ENCODE data around the gene KCNQ1. TPM values are rescaled to one million over a fixed set of nuclear protein-coding genes. Genes with fewer than 3 reads are reported as not detected.

Gene KCNQ1
- total RNA-seq, 4 donors from 2014 or later, result 5.6 to 46.8 (median 24.6) TPM

GRCh38 chr11:2581931-2582350 is 137.1 kb downstream of the KCNQ1 start:
- DNase-seq, result peak; percentile 5
- H3K9me3 ChIP-seq, result no peaks in the 10 kb centered on the region
- 92% methylated on average over 23 of the region's 23 CpGs; no CpG with 5 or more reads in 1 of the 2 donors for whole genome bisulfite sequencing, 2 donors (ENCODE audit: low coverage in 1 of 2)
- peaks cover 0 to 8% (median 5%) of the 10 kb centered on the region in 4 donors for H3K4me1 ChIP-seq
- H3K4me3 ChIP-seq, result no peak overlapping the region
- no peak overlapping the region for H3K27ac ChIP-seq
- in situ Hi-C loops (cut with MboI; ENCODE audit: low pct_ligation_motif_present in 1 of 4, low pct_unique_long_range_greater_than_20kb in 1 of 4, low sequenced_read_pairs in 3 of 4), result no loop called here
- H3K36me3 ChIP-seq, result no peaks in the 10 kb centered on the region
- intact Hi-C loops (cut with DNase I; ENCODE audit: low total_unique reads), result no loop called here
- H3K27me3 ChIP-seq, result no peaks in the 10 kb centered on the region
- TF ChIP-seq CTCF (IDR thresholded peaks at IDR 0.05), result no peak
- no peak for TF ChIP-seq POLR2A (IDR thresholded peaks at IDR 0.05)
- TF ChIP-seq POLR2AphosphoS5 (IDR thresholded peaks at IDR 0.05), result no peak
- no peak for TF ChIP-seq EP300 (IDR thresholded peaks at IDR 0.05; ENCODE audit: low read depth)

- H3K4me3 ChIP-seq, result no peak overlapping the region
- in situ Hi-C loops (cut with MboI; ENCODE audit: low pct_ligation_motif_present in 1 of 4, low pct_unique_long_range_greater_than_20kb in 1 of 4, low sequenced_read_pairs in 3 of 4), result no loop called here
- H3K4me1 ChIP-seq, result peaks cover 0 to 6% (median 3%) of the 10 kb centered on the region in 4 donors
- DNase-seq, result no peak
- TF ChIP-seq POLR2AphosphoS5 (IDR thresholded peaks at IDR 0.05) (no peak), EP300 (IDR thresholded peaks at IDR 0.05; ENCODE audit: low read depth) (no peak)
- H3K27ac ChIP-seq, result no peak overlapping the region
- no peaks in the 10 kb centered on the region for H3K27me3 ChIP-seq
- intact Hi-C loops (cut with DNase I; ENCODE audit: low total_unique reads), result no loop called here
- WGBS, 2 donors (ENCODE audit: low coverage in 1 of 2), result 88% methylated on average over 12 of the region's 12 CpGs; no CpG with 5 or more reads in 1 of the 2 donors
- no peaks in the 10 kb centered on the region for H3K9me3 ChIP-seq
- no peaks in the 10 kb centered on the region for H3K36me3 ChIP-seq
Measured at GRCh38 chr11:2582351-2582945, 137.6 kb downstream of the KCNQ1 start.

GRCh38 chr11:2582946-2583604 is 138.3 kb downstream of the KCNQ1 start:
- TF ChIP-seq CTCF (IDR thresholded peaks at IDR 0.05) (no peak), POLR2AphosphoS5 (IDR thresholded peaks at IDR 0.05) (no peak), EP300 (IDR thresholded peaks at IDR 0.05; ENCODE audit: low read depth) (no peak), POLR2A (IDR thresholded peaks at IDR 0.05) (no peak)
- Histone ChIP-seq H3K4me1 (no peaks in the 10 kb centered on the region), H3K27ac (no peak overlapping the region), H3K9me3 (no peaks in the 10 kb centered on the region), H3K36me3 (no peaks in the 10 kb centered on the region), H3K4me3 (no peak overlapping the region), H3K27me3 (no peaks in the 10 kb centered on the region)
- DNase-seq, result peak; percentile 6
- in situ Hi-C loops (cut with MboI; ENCODE audit: low pct_ligation_motif_present in 1 of 4, low pct_unique_long_range_greater_than_20kb in 1 of 4, low sequenced_read_pairs in 3 of 4) (no loop called here), intact Hi-C loops (cut with DNase I; ENCODE audit: low total_unique reads) (no loop called here)
- 54 to 90% methylated on average over 9 to 28 of the region's 33 CpGs for WGBS, 2 donors (ENCODE audit: low coverage in 1 of 2)

GRCh38 chr11:2583605-2583958 is 138.8 kb downstream of the KCNQ1 start:
- no peak overlapping the region for H3K27ac ChIP-seq
- H3K4me1 ChIP-seq, result no peaks in the 10 kb centered on the region
- in situ Hi-C loops (cut with MboI; ENCODE audit: low pct_ligation_motif_present in 1 of 4, low pct_unique_long_range_greater_than_20kb in 1 of 4, low sequenced_read_pairs in 3 of 4), result no loop called here
- intact Hi-C loops (cut with DNase I; ENCODE audit: low total_unique reads), result no loop called here
- H3K27me3 ChIP-seq, result no peaks in the 10 kb centered on the region
- H3K9me3 ChIP-seq, result no peaks in the 10 kb centered on the region
- TF ChIP-seq POLR2A (IDR thresholded peaks at IDR 0.05) (no peak), POLR2AphosphoS5 (IDR thresholded peaks at IDR 0.05) (no peak)
- H3K4me3 ChIP-seq, result no peak overlapping the region
- no peaks in the 10 kb centered on the region for H3K36me3 ChIP-seq
- no peak for DNase-seq
- 70 to 90% methylated on average over 2 to 6 of the region's 6 CpGs for WGBS, 2 donors (ENCODE audit: low coverage in 1 of 2)

GRCh38 chr11:2584434-2584811 is 139.6 kb downstream of the KCNQ1 start:
- TF ChIP-seq EP300 (IDR thresholded peaks at IDR 0.05; ENCODE audit: low read depth) (no peak), POLR2A (IDR thresholded peaks at IDR 0.05) (no peak), POLR2AphosphoS5 (IDR thresholded peaks at IDR 0.05) (no peak), CTCF (IDR thresholded peaks at IDR 0.05) (no peak)
- no peak overlapping the region for H3K27ac ChIP-seq
- H3K9me3 ChIP-seq, result no peaks in the 10 kb centered on the region
- no peak for DNase-seq
- H3K36me3 ChIP-seq, result no peaks in the 10 kb centered on the region
- WGBS, 2 donors (ENCODE audit: low coverage in 1 of 2), result 67 to 80% methylated on average over 3 to 4 of the region's 4 CpGs
- peaks cover 0 to 3% (median 0%) of the 10 kb centered on the region in 4 donors for H3K4me1 ChIP-seq
- no peaks in the 10 kb centered on the region for H3K27me3 ChIP-seq
- intact Hi-C loops (cut with DNase I; ENCODE audit: low total_unique reads) (no loop called here), in situ Hi-C loops (cut with MboI; ENCODE audit: low pct_ligation_motif_present in 1 of 4, low pct_unique_long_range_greater_than_20kb in 1 of 4, low sequenced_read_pairs in 3 of 4) (no loop called here)
- H3K4me3 ChIP-seq, result no peak overlapping the region
